GM19463 (cell line): ENCODE data around the gene PLTP.
"Not testable (repeated sequence)": the region's sequence is repeated elsewhere in the genome, so short reads cannot be mapped to it uniquely, and the experiment has no call there.

Experiments used
- ATAC-seq: cut with Tn5 transposase; IDR thresholded peaks from one replicate; pipeline ENCODE4 v1.9.1; 2021; ENCODE audit warnings: mild to moderate bottlenecking, moderate library complexity; ENCODE audit not compliant: unreplicated experiment

PLTP gene

GRCh38 chr20:45944965-45945677 is 33.2 kb upstream of the PLTP start:
- no peak for ATAC-seq

- no peak for ATAC-seq
Measured at GRCh38 chr20:45944151-45944964, 32.4 kb upstream of the PLTP start.

GRCh38 chr20:45943613-45944012 is 31.7 kb upstream of the PLTP start:
- no peak for ATAC-seq

GRCh38 chr20:45940469-45940868 is 28.5 kb upstream of the PLTP start:
- ATAC-seq, result no peak

- no peak for ATAC-seq
Measured at GRCh38 chr20:45940053-45940452, 28.1 kb upstream of the PLTP start.

GRCh38 chr20:45938727-45939438 is 26.9 kb upstream of the PLTP start:
- ATAC-seq, result no peak

GRCh38 chr20:45937765-45938164 is 25.8 kb upstream of the PLTP start:
- ATAC-seq, result no peak

- ATAC-seq, result no peak
Measured at GRCh38 chr20:45935416-45936046, 23.6 kb upstream of the PLTP start.

- peak; percentile 75 for ATAC-seq
Measured at GRCh38 chr20:45934586-45935415, 22.8 kb upstream of the PLTP start, which contains the start of gene PCIF1. TSS of gene PCIF1 (plus strand) at chr20:45934683. CDS start at chr20:45939000, 4,317 bp downstream.

- ATAC-seq, result no peak
Measured at GRCh38 chr20:45934046-45934585, 22.2 kb upstream of the PLTP start.

- ATAC-seq, result no peak
Measured at GRCh38 chr20:45933266-45934045, 21.5 kb upstream of the PLTP start.

GRCh38 chr20:45931680-45932079 is 19.7 kb upstream of the PLTP start:
- ATAC-seq, result not testable (repeated sequence)

GRCh38 chr20:45927071-45927878 is 15.3 kb upstream of the PLTP start:
- ATAC-seq, result no peak

- no peak for ATAC-seq
Measured at GRCh38 chr20:45926731-45927070, 14.7 kb upstream of the PLTP start.

GRCh38 chr20:45925821-45926506 is 14.0 kb upstream of the PLTP start:
- no peak for ATAC-seq

GRCh38 chr20:45924391-45925261 is 12.7 kb upstream of the PLTP start:
- no peak for ATAC-seq
